ENCODE data around the gene KIRREL1.

KIRREL1 gene

DNA sequence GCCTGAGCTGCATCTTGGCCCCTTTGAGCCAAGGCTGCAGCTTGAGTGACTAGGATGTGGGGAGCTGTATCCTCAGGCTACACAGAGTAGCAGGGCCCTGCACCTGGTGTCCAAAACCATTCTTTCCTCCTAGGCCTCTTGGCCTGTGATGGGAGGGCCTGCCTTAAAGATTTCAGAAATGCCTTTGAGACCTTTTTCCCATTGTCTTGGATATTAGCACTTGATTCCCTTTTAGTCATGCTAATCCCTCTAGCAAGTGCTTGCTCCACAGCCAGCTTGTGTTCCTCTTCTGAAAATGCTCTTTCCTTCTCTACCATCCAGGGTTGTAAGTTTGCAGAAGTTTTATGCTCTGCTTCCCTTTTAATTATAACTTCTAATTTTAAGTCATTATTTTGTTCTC lies 21.7 kb upstream of the KIRREL1 start:
- Histone ChIP-seq H3K18ac (ENCODE audit: low read depth in 1 of 2, low read length in 2 of 2) (no peak overlapping the region), H4K91ac (ENCODE audit: low read length) (no peak overlapping the region), H2BK12ac (ENCODE audit: low read length in 2 of 2) (no peak overlapping the region), H3K4me1 (ENCODE audit: control insufficient read depth, insufficient read depth, low read depth, low read length) (peaks cover 9% of the 10 kb centered on the region), H3K36me3 (ENCODE audit: control insufficient read depth in 1 of 2, insufficient read depth in 2 of 2, low read depth in 1 of 2, low read length in 2 of 2) (no peaks in the 10 kb centered on the region), H3K4ac (ENCODE audit: low read depth in 1 of 2, low read length in 2 of 2) (no peak overlapping the region), H2BK15ac (ENCODE audit: low read depth, poor library complexity, severe bottlenecking) (no peak overlapping the region), H3K79me1 (replicated peaks; ENCODE audit: low read length, poor library complexity, severe bottlenecking) (peaks cover 4% of the 10 kb centered on the region), H2AFZ (ENCODE audit: low read depth, low read length) (no peak overlapping the region), H3K23ac (ENCODE audit: low read length in 2 of 2) (no peak overlapping the region), H3K4me2 (ENCODE audit: low read length, poor library complexity, severe bottlenecking) (no peak overlapping the region), H2BK5ac (ENCODE audit: low read depth, low read length, poor library complexity, severe bottlenecking) (no peak overlapping the region), H4K8ac (ENCODE audit: low read length) (no peak overlapping the region), H3K9me3 (ENCODE audit: control insufficient read depth, low read length) (peaks cover 6% of the 10 kb centered on the region), H3K14ac (ENCODE audit: low read length in 2 of 2) (no peak overlapping the region), H2BK120ac (ENCODE audit: low read depth, low read length) (no peak overlapping the region), H3K4me3 (ENCODE audit: insufficient read depth in 1 of 2, low read depth in 1 of 2, low read length in 2 of 2) (peak overlapping the region in 1 of 2 experiments; percentile 15), H2AK5ac (ENCODE audit: low read length, severe bottlenecking) (peak overlapping the region; percentile 74), H3K9ac (ENCODE audit: low read length) (no peak overlapping the region), H3K27ac (ENCODE audit: low read length, poor library complexity, severe bottlenecking) (no peak overlapping the region), H3K27me3 (ENCODE audit: control insufficient read depth in 1 of 2, insufficient read depth in 1 of 2, low read length in 2 of 2) (no peaks in the 10 kb centered on the region)
- DNase-seq = no peak

DNA sequence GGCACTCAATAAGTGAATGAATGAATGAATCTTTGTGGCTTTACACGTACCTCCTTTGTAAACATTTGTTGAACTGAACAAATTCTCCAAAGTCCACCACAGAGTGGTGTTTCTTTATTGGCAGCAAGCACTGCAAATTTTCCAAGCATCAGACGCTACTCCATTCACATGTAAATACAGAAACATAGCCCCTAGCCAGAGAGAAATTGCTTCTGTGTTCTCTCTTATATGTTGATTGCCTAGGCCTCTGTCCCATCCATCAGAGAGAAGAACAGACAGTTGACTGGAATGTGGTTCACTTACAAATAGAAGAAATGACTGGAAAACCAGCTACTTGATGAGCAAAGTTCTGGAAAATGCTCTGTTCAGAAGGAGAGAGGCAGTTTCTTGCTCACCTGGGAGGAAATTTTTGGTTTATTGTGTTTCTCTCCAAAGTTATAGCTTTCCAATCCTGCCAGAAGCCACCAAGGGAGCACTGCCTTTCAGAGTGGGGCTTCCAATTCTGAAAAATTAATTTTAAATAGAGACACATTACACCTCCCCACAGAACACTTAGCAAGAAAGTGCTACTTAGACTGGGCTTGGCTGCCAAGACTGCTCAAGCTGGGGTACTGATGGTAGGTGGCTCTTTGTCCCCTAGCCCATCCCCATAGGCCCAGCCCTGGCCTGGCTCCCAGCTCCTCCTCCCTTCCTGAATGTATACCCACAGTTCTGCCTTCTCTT lies 18.1 kb upstream of the KIRREL1 start:
- no peaks in the 10 kb centered on the region for H3K4me1 ChIP-seq (ENCODE audit: control insufficient read depth, insufficient read depth, low read depth, low read length)
- no peak overlapping the region for H2BK15ac ChIP-seq (ENCODE audit: low read depth, poor library complexity, severe bottlenecking)
- WGBS = 27% methylated on average over 1 of the region's 2 CpGs
- no peak overlapping the region for H3K4ac ChIP-seq (ENCODE audit: low read depth in 1 of 2, low read length in 2 of 2)
- H3K27ac ChIP-seq (ENCODE audit: low read length, poor library complexity, severe bottlenecking) = no peak overlapping the region
- no peak overlapping the region for H4K8ac ChIP-seq (ENCODE audit: low read length)
- no peak overlapping the region for H2AFZ ChIP-seq (ENCODE audit: low read depth, low read length)
- no peak overlapping the region for H3K14ac ChIP-seq (ENCODE audit: low read length in 2 of 2)
- H3K9me3 ChIP-seq (ENCODE audit: control insufficient read depth, low read length) = no peaks in the 10 kb centered on the region
- no peak overlapping the region for H3K4me3 ChIP-seq (ENCODE audit: insufficient read depth in 1 of 2, low read depth in 1 of 2, low read length in 2 of 2)
- no peak overlapping the region for H2AK5ac ChIP-seq (ENCODE audit: low read length, severe bottlenecking)
- no peak overlapping the region for H3K18ac ChIP-seq (ENCODE audit: low read depth in 1 of 2, low read length in 2 of 2)
- no peak overlapping the region for H3K4me2 ChIP-seq (ENCODE audit: low read length, poor library complexity, severe bottlenecking)
- no peak overlapping the region for H2BK12ac ChIP-seq (ENCODE audit: low read length in 2 of 2)
- H4K91ac ChIP-seq (ENCODE audit: low read length) = no peak overlapping the region
- H2BK5ac ChIP-seq (ENCODE audit: low read depth, low read length, poor library complexity, severe bottlenecking) = no peak overlapping the region
- H3K9ac ChIP-seq (ENCODE audit: low read length) = no peak overlapping the region
- no peak overlapping the region for H2BK120ac ChIP-seq (ENCODE audit: low read depth, low read length)
- no peak for DNase-seq
- H3K79me1 ChIP-seq (replicated peaks; ENCODE audit: low read length, poor library complexity, severe bottlenecking) = peaks cover 4% of the 10 kb centered on the region
- no peak overlapping the region for H3K23ac ChIP-seq (ENCODE audit: low read length in 2 of 2)
- no peaks in the 10 kb centered on the region for H3K27me3 ChIP-seq (ENCODE audit: control insufficient read depth in 1 of 2, insufficient read depth in 1 of 2, low read length in 2 of 2)
- no peaks in the 10 kb centered on the region for H3K36me3 ChIP-seq (ENCODE audit: control insufficient read depth in 1 of 2, insufficient read depth in 2 of 2, low read depth in 1 of 2, low read length in 2 of 2)

DNA sequence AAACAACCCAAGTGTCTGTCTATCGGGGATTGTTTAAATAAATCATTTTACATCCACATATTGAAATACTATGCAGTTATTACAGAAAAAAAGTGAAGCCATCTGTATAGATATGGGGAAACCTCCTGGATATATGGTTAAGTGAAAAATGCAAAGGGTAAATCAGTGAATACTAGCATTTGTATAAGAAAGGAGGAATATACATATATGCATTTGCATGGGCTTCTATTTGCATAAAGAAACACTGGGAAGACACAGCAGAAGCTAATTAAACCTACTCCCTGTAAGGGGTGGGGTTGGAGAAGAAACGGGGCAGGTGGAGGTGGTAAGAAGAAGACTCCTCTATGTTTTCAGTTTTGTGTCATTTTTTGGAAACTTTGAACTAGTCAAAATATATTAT lies 16.6 kb upstream of the KIRREL1 start:
- Histone ChIP-seq H2BK5ac (ENCODE audit: low read depth, low read length, poor library complexity, severe bottlenecking) (no peak overlapping the region), H3K27me3 (ENCODE audit: control insufficient read depth in 1 of 2, insufficient read depth in 1 of 2, low read length in 2 of 2) (no peaks in the 10 kb centered on the region), H3K9ac (ENCODE audit: low read length) (no peak overlapping the region), H3K4me2 (ENCODE audit: low read length, poor library complexity, severe bottlenecking) (no peak overlapping the region), H2AK5ac (ENCODE audit: low read length, severe bottlenecking) (no peak overlapping the region), H3K4me3 (ENCODE audit: insufficient read depth in 1 of 2, low read depth in 1 of 2, low read length in 2 of 2) (no peak overlapping the region), H3K4ac (ENCODE audit: low read depth in 1 of 2, low read length in 2 of 2) (no peak overlapping the region), H3K23ac (ENCODE audit: low read length in 2 of 2) (no peak overlapping the region), H2BK12ac (ENCODE audit: low read length in 2 of 2) (no peak overlapping the region), H3K9me3 (ENCODE audit: control insufficient read depth, low read length) (no peaks in the 10 kb centered on the region), H4K91ac (ENCODE audit: low read length) (no peak overlapping the region), H3K79me1 (replicated peaks; ENCODE audit: low read length, poor library complexity, severe bottlenecking) (no peaks in the 10 kb centered on the region), H2BK15ac (ENCODE audit: low read depth, poor library complexity, severe bottlenecking) (no peak overlapping the region), H3K18ac (ENCODE audit: low read depth in 1 of 2, low read length in 2 of 2) (no peak overlapping the region), H2BK120ac (ENCODE audit: low read depth, low read length) (no peak overlapping the region), H3K14ac (ENCODE audit: low read length in 2 of 2) (no peak overlapping the region), H4K8ac (ENCODE audit: low read length) (no peak overlapping the region), H2AFZ (ENCODE audit: low read depth, low read length) (no peak overlapping the region), H3K36me3 (ENCODE audit: control insufficient read depth in 1 of 2, insufficient read depth in 2 of 2, low read depth in 1 of 2, low read length in 2 of 2) (no peaks in the 10 kb centered on the region), H3K27ac (ENCODE audit: low read length, poor library complexity, severe bottlenecking) (no peak overlapping the region), H3K4me1 (ENCODE audit: control insufficient read depth, insufficient read depth, low read depth, low read length) (no peaks in the 10 kb centered on the region)
- DNase-seq = no peak
- 71% methylated on average over 1 of the region's 2 CpGs for WGBS

DNA sequence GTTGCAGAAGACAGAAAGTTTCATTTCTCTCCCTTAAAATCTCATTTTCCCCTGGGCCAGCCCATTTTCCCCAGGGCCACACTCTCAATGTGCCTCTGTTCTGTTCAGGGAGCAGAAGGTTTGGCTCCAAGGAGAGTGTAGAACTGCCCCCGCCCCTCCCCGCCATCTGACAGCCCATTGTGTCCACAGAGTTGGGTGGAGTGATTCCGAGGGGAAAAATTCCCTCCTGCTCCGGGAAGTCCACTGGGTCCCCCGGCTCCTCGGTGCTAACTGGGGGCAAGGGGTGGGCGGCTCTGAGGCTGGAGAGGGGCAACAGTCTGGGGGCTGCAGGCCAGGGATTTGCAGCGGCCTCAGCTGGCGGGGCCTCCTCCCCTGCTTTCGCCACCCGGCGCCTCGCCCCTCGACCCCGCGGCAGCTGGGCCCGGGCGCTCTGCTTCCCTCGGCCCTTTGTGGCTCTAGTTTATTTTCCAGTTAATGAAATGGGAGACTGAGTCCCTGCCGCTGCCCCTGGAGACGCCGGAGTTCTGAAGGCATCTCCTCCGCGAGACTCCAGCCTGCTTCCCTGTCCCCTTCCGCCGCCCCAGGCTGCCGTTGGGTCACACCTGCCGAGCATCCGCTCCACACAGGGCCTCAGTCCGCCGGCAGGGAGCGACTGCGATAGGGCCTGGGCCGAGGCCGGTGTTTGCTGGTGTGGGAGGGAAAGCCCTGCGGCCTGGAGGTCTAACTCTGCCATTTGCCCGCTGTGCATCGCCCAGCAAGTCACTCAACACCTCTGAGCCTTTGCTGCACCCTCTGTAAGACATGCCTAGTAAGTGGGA lies 14.7 kb upstream of the KIRREL1 start:
- H3K9ac ChIP-seq (ENCODE audit: low read length) = no peak overlapping the region
- H2AFZ ChIP-seq (ENCODE audit: low read depth, low read length) = no peak overlapping the region
- H3K4ac ChIP-seq (ENCODE audit: low read depth in 1 of 2, low read length in 2 of 2) = no peak overlapping the region
- H2BK12ac ChIP-seq (ENCODE audit: low read length in 2 of 2) = no peak overlapping the region
- no peak overlapping the region for H3K18ac ChIP-seq (ENCODE audit: low read depth in 1 of 2, low read length in 2 of 2)
- H3K36me3 ChIP-seq (ENCODE audit: control insufficient read depth in 1 of 2, insufficient read depth in 2 of 2, low read depth in 1 of 2, low read length in 2 of 2) = no peaks in the 10 kb centered on the region
- WGBS = 41% methylated on average over 34 of the region's 38 CpGs
- H3K4me1 ChIP-seq (ENCODE audit: control insufficient read depth, insufficient read depth, low read depth, low read length) = no peaks in the 10 kb centered on the region
- no peak for DNase-seq
- H3K27me3 ChIP-seq (ENCODE audit: control insufficient read depth in 1 of 2, insufficient read depth in 1 of 2, low read length in 2 of 2) = peaks cover 0 to 4% of the 10 kb centered on the region in 2 experiments
- peak overlapping the region in 1 of 2 experiments; percentile 52 for H3K4me3 ChIP-seq (ENCODE audit: insufficient read depth in 1 of 2, low read depth in 1 of 2, low read length in 2 of 2)
- no peak overlapping the region for H4K8ac ChIP-seq (ENCODE audit: low read length)
- H3K14ac ChIP-seq (ENCODE audit: low read length in 2 of 2) = no peak overlapping the region
- no peak overlapping the region for H3K27ac ChIP-seq (ENCODE audit: low read length, poor library complexity, severe bottlenecking)
- H3K9me3 ChIP-seq (ENCODE audit: control insufficient read depth, low read length) = no peaks in the 10 kb centered on the region
- no peak overlapping the region for H2BK15ac ChIP-seq (ENCODE audit: low read depth, poor library complexity, severe bottlenecking)
- H3K79me1 ChIP-seq (replicated peaks; ENCODE audit: low read length, poor library complexity, severe bottlenecking) = no peaks in the 10 kb centered on the region
- H3K23ac ChIP-seq (ENCODE audit: low read length in 2 of 2) = no peak overlapping the region
- H4K91ac ChIP-seq (ENCODE audit: low read length) = no peak overlapping the region
- H2AK5ac ChIP-seq (ENCODE audit: low read length, severe bottlenecking) = no peak overlapping the region
- H3K4me2 ChIP-seq (ENCODE audit: low read length, poor library complexity, severe bottlenecking) = no peak overlapping the region
- no peak overlapping the region for H2BK5ac ChIP-seq (ENCODE audit: low read depth, low read length, poor library complexity, severe bottlenecking)
- H2BK120ac ChIP-seq (ENCODE audit: low read depth, low read length) = no peak overlapping the region

Data from mesenchymal stem cell (in vitro differentiated cells and primary cell).